ENCODE data around the gene PKD1L1.

The PKD1L1 gene

GRCh38 chr7:47807756-47808155 lies 140.5 kb downstream of the PKD1L1 start:
- TF ChIP-seq MAX (IDR thresholded peaks at IDR 0.05), result no peak
- TF ChIP-seq TEAD4 (IDR thresholded peaks at IDR 0.05), result no peak
- TF ChIP-seq RAD21 (IDR thresholded peaks at IDR 0.05; ENCODE audit: low read depth), result peak; percentile 20; the same call in 1 of the 2 replicates
- no peak for TF ChIP-seq FOXM1 (IDR thresholded peaks at IDR 0.05; ENCODE audit: borderline replicate concordance, low read depth)
- no peak for TF ChIP-seq CEBPB (IDR thresholded peaks at IDR 0.05)
- no peak for TF ChIP-seq TCF12 (IDR thresholded peaks at IDR 0.05; ENCODE audit: low read depth)

- no peak for TF ChIP-seq NFIC (IDR thresholded peaks at IDR 0.05)
- no peak for TF ChIP-seq CREB1 (IDR thresholded peaks at IDR 0.05; ENCODE audit: low read depth)
- TF ChIP-seq EGR1 (IDR thresholded peaks at IDR 0.05), result no peak
- TF ChIP-seq CEBPB (IDR thresholded peaks at IDR 0.05), result no peak
These were observed 141.1 kb downstream of the PKD1L1 start for GRCh38 chr7:47807126-47807525.

- TF ChIP-seq NFIC (IDR thresholded peaks at IDR 0.05) (no peak), EGR1 (IDR thresholded peaks at IDR 0.05) (no peak), CEBPB (IDR thresholded peaks at IDR 0.05) (no peak), REST (IDR thresholded peaks at IDR 0.05; ENCODE audit: low read depth) (no peak), CREB1 (IDR thresholded peaks at IDR 0.05; ENCODE audit: low read depth) (no peak), FOXM1 (IDR thresholded peaks at IDR 0.05; ENCODE audit: borderline replicate concordance, low read depth) (no peak), YY1 (IDR thresholded peaks at IDR 0.05; ENCODE audit: low read depth) (no peak), RAD21 (IDR thresholded peaks at IDR 0.05; ENCODE audit: low read depth) (no peak), EP300 (IDR thresholded peaks at IDR 0.05; ENCODE audit: borderline replicate concordance) (no peak), TAF1 (IDR thresholded peaks at IDR 0.05; ENCODE audit: low read depth) (no peak), MAX (IDR thresholded peaks at IDR 0.05) (no peak), USF1 (IDR thresholded peaks at IDR 0.05) (no peak), ZBTB7A (IDR thresholded peaks at IDR 0.05; ENCODE audit: low read depth) (no peak), TEAD4 (IDR thresholded peaks at IDR 0.05) (no peak), TCF12 (IDR thresholded peaks at IDR 0.05; ENCODE audit: low read depth) (no peak)
These were observed 141.6 kb downstream of the PKD1L1 start for GRCh38 chr7:47806701-47807103.

GRCh38 chr7:47804767-47805545 lies 143.3 kb downstream of the PKD1L1 start:
- no peak for TF ChIP-seq TAF1 (IDR thresholded peaks at IDR 0.05; ENCODE audit: low read depth)
- TF ChIP-seq REST (IDR thresholded peaks at IDR 0.05; ENCODE audit: low read depth), result no peak
- TF ChIP-seq CEBPB (IDR thresholded peaks at IDR 0.05), result no peak
- no peak for TF ChIP-seq EGR1 (IDR thresholded peaks at IDR 0.05)
- no peak for TF ChIP-seq EP300 (IDR thresholded peaks at IDR 0.05; ENCODE audit: borderline replicate concordance)
- TF ChIP-seq RAD21 (IDR thresholded peaks at IDR 0.05; ENCODE audit: low read depth), result no peak
- no peak for TF ChIP-seq TEAD4 (IDR thresholded peaks at IDR 0.05)
- TF ChIP-seq YY1 (IDR thresholded peaks at IDR 0.05; ENCODE audit: low read depth), result no peak
- no peak for TF ChIP-seq CREB1 (IDR thresholded peaks at IDR 0.05; ENCODE audit: low read depth)

GRCh38 chr7:47803846-47804245 lies 144.4 kb downstream of the PKD1L1 start:
- no peak for TF ChIP-seq YY1 (IDR thresholded peaks at IDR 0.05; ENCODE audit: low read depth)
- TF ChIP-seq EGR1 (IDR thresholded peaks at IDR 0.05), result no peak
- TF ChIP-seq CEBPB (IDR thresholded peaks at IDR 0.05), result no peak
- no peak for TF ChIP-seq REST (IDR thresholded peaks at IDR 0.05; ENCODE audit: low read depth)
- TF ChIP-seq USF1 (IDR thresholded peaks at IDR 0.05), result no peak
- TF ChIP-seq MAX (IDR thresholded peaks at IDR 0.05), result no peak
- TF ChIP-seq ZBTB7A (IDR thresholded peaks at IDR 0.05; ENCODE audit: low read depth), result no peak
- TF ChIP-seq TEAD4 (IDR thresholded peaks at IDR 0.05), result no peak
- no peak for TF ChIP-seq NFIC (IDR thresholded peaks at IDR 0.05)
- TF ChIP-seq TCF12 (IDR thresholded peaks at IDR 0.05; ENCODE audit: low read depth), result no peak
